Caco-2 (cell line): ENCODE measurements around the gene TNRC6B. TPM values are rescaled to one million over a fixed set of nuclear protein-coding genes. Genes with fewer than 3 reads are reported as not detected.

Experiments
- BruUV-seq: library from RNA; stranded (reverse); fragments of 400-500 nt; replicated peaks from 2 replicates; lab custom pipeline; 2021; lab: Mats Ljungman, UMichigan
- CTCF ChIA-PET: fragments of 300-600 bp; sonication (Branson Sonifier 250); formaldehyde crosslinking; loops from one replicate; lab custom pipeline; 2022; ENCODE audit warnings: antibody characterized with exemption; lab: Charles Lee
- POLR2A ChIA-PET: fragments of 300-600 bp; sonication (Branson Sonifier 250); formaldehyde crosslinking; loops from one replicate; lab custom pipeline; 2022; ENCODE audit warnings: antibody characterized with exemption; lab: Charles Lee
- DNase-seq, 2 experiments: peaks; one replicate each; pipeline versions ENCODE4 v3.0.0 to v3.0.0-alpha.2; 2020 to 2022
- H3K27me3 ChIP-seq: replicated peaks from 2 replicates; pipeline ENCODE4 v1.6.0; 2011; ENCODE audit warnings: low read length; ENCODE audit not compliant: control insufficient read depth, insufficient read depth
- H3K36me3 ChIP-seq: 2 replicates; pipeline ENCODE4 v1.5.1; 2011; ENCODE audit warnings: low read length; ENCODE audit not compliant: control insufficient read depth, insufficient read depth
- H3K4me1 ChIP-seq: fragments of 250-450 bp; sonication (Bioruptor Pico); 2 replicates; pipeline ENCODE4 v1.5.1; 2020; ENCODE audit warnings: mild to moderate bottlenecking
- H3K4me3 ChIP-seq: 2 replicates; pipeline ENCODE4 v1.5.1; 2011; ENCODE audit warnings: low read depth, mild to moderate bottlenecking, control low read depth, low read length
- H3K9me3 ChIP-seq: fragments of 250-450 bp; sonication (Bioruptor Pico); 2 replicates; pipeline ENCODE4 v1.5.1; 2020; ENCODE audit warnings: mild to moderate bottlenecking, moderate library complexity
- H3K27ac Mint-ChIP-seq: one replicate; pipeline ENCODE4 v1.8.0; 2022; ENCODE audit warnings: mixed read lengths; ENCODE audit not compliant: unreplicated experiment
- H3K27me3 Mint-ChIP-seq: one replicate; pipeline ENCODE4 v1.8.0; 2022; ENCODE audit warnings: mixed read lengths; ENCODE audit not compliant: insufficient read depth, unreplicated experiment
- H3K36me3 Mint-ChIP-seq: one replicate; pipeline ENCODE4 v1.8.0; 2022; ENCODE audit warnings: mild to moderate bottlenecking, mixed read lengths; ENCODE audit not compliant: insufficient read depth, unreplicated experiment
- H3K4me1 Mint-ChIP-seq: one replicate; pipeline ENCODE4 v1.8.0; 2022; ENCODE audit warnings: low read depth, mixed read lengths; ENCODE audit not compliant: unreplicated experiment
- H3K4me3 Mint-ChIP-seq: one replicate; pipeline ENCODE4 v1.8.0; 2022; ENCODE audit warnings: mild to moderate bottlenecking, moderate library complexity, mixed read lengths; ENCODE audit not compliant: unreplicated experiment
- H3K9me3 Mint-ChIP-seq: one replicate; pipeline ENCODE4 v1.8.0; 2022; ENCODE audit warnings: mixed read lengths; ENCODE audit not compliant: unreplicated experiment
- CTCF ChIP-seq, 2 experiments: fragments of 200-600 bp in 1 of 2; IDR thresholded peaks; 1 replicate in 1 of 2; 2 replicates in 1 of 2; pipeline versions ENCODE4 v1.5.1 to v1.8.0; 2011 to 2022; ENCODE audit warnings: antibody characterized with exemption in 1 of 2, control low read depth in 1 of 2, inconsistent platforms in 1 of 2, low read depth in 1 of 2, low read length in 1 of 2, mild to moderate bottlenecking in 1 of 2, moderate library complexity in 1 of 2; ENCODE audit not compliant: insufficient read depth in 1 of 2, severe bottlenecking in 1 of 2, unreplicated experiment in 1 of 2
- intact Hi-C: fragments of 100-400 bp; cut with micrococcal nuclease; formaldehyde crosslinking; loops from one replicate; pipeline ENCODE4 v1.10.0; 2022; ENCODE audit not compliant: unreplicated experiment
- total RNA-seq: library from RNA; stranded (reverse); gene quantifications from 2 replicates; pipeline ENCODE4 v1.2.3, GENCODE V29; 2022

The TNRC6B gene
- total RNA-seq, 1 experiment from 2014 or later = 23.5 TPM

GRCh38 chr22:40224702-40225101 lies 47.0 kb downstream of the TNRC6B start:
- Histone ChIP-seq H3K9me3 (no peaks in the 10 kb centered on the region), H3K36me3 (no peaks in the 10 kb centered on the region), H3K27me3 (no peaks in the 10 kb centered on the region), H3K4me3 (no peak overlapping the region), H3K4me1 (peaks cover 12% of the 10 kb centered on the region; the same call in 1 of the 2 replicates)
- BruUV-seq = no TSS peak
- H3K4me3 Mint-ChIP-seq = no peak overlapping the region
- no peaks in the 10 kb centered on the region for H3K9me3 Mint-ChIP-seq
- no peak for TF ChIP-seq CTCF (IDR thresholded peaks at IDR 0.05; ENCODE audit: insufficient read depth in 1 of 2, low read depth in 1 of 2, low read length in 1 of 2, severe bottlenecking in 1 of 2, unreplicated experiment in 1 of 2)
- H3K27me3 Mint-ChIP-seq = no peaks in the 10 kb centered on the region
- DNase-seq = no peak
- CTCF ChIA-PET = no interaction called here
- POLR2A ChIA-PET = no interaction called here
- intact Hi-C loops = no loop called here
- peaks cover 6% of the 10 kb centered on the region for H3K36me3 Mint-ChIP-seq
- no peak overlapping the region for H3K27ac Mint-ChIP-seq
- peaks cover 8% of the 10 kb centered on the region for H3K4me1 Mint-ChIP-seq

GRCh38 chr22:40226620-40227019 lies 48.9 kb downstream of the TNRC6B start:
- ChIA-PET CTCF (no interaction called here), POLR2A (no interaction called here)
- Histone ChIP-seq H3K9me3 (no peaks in the 10 kb centered on the region), H3K27me3 (no peaks in the 10 kb centered on the region), H3K4me1 (peaks cover 4% of the 10 kb centered on the region; the same call in 1 of the 2 replicates), H3K36me3 (no peaks in the 10 kb centered on the region), H3K4me3 (no peak overlapping the region)
- Mint-ChIP-seq H3K27me3 (no peaks in the 10 kb centered on the region), H3K36me3 (peaks cover 6% of the 10 kb centered on the region), H3K4me1 (peaks cover 5% of the 10 kb centered on the region), H3K4me3 (no peak overlapping the region), H3K27ac (no peak overlapping the region), H3K9me3 (no peaks in the 10 kb centered on the region)
- DNase-seq = no peak
- no peak for TF ChIP-seq CTCF (IDR thresholded peaks at IDR 0.05; ENCODE audit: insufficient read depth in 1 of 2, low read depth in 1 of 2, low read length in 1 of 2, severe bottlenecking in 1 of 2, unreplicated experiment in 1 of 2)
- BruUV-seq = no TSS peak
- intact Hi-C loops = no loop called here

GRCh38 chr22:40231618-40232313 lies 54.0 kb downstream of the TNRC6B start:
- CTCF ChIA-PET = interaction anchor here (0.6 kb wide), 1 partner anchor 13 kb away, joined by 3 read pairs; no protein-coding TSS in a partner anchor
- intact Hi-C loops = no loop called here
- Histone ChIP-seq H3K4me1 (no peaks in the 10 kb centered on the region), H3K9me3 (no peaks in the 10 kb centered on the region), H3K36me3 (no peaks in the 10 kb centered on the region), H3K4me3 (no peak overlapping the region), H3K27me3 (no peaks in the 10 kb centered on the region)
- H3K4me1 Mint-ChIP-seq = no peaks in the 10 kb centered on the region
- H3K4me3 Mint-ChIP-seq = no peak overlapping the region
- DNase-seq = no peak
- BruUV-seq = no TSS peak
- no peaks in the 10 kb centered on the region for H3K27me3 Mint-ChIP-seq
- H3K9me3 Mint-ChIP-seq = no peaks in the 10 kb centered on the region
- H3K36me3 Mint-ChIP-seq = peaks cover 6% of the 10 kb centered on the region
- no peak for TF ChIP-seq CTCF (IDR thresholded peaks at IDR 0.05; ENCODE audit: insufficient read depth in 1 of 2, low read depth in 1 of 2, low read length in 1 of 2, severe bottlenecking in 1 of 2, unreplicated experiment in 1 of 2)
- H3K27ac Mint-ChIP-seq = no peak overlapping the region
- POLR2A ChIA-PET = no interaction called here
